HG03432 (cell line): Measurements from ENCODE around the gene RASGEF1C.
"Not testable (repeated sequence)": the region's sequence is repeated elsewhere in the genome, so short reads cannot be mapped to it uniquely, and the experiment has no call there.

Experiments used
- ATAC-seq: cut with Tn5 transposase; IDR thresholded peaks from one replicate; pipeline ENCODE4 v1.9.1; 2021; ENCODE audit warnings: mild to moderate bottlenecking, moderate library complexity; ENCODE audit not compliant: unreplicated experiment

The RASGEF1C gene

GRCh38 chr5:180104168-180104530 is 104.9 kb downstream of the RASGEF1C start:
- ATAC-seq: no peak

GRCh38 chr5:180103487-180104167 is 105.4 kb downstream of the RASGEF1C start:
- no peak for ATAC-seq

- ATAC-seq: no peak
Observed at GRCh38 chr5:180102636-180103035, 106.4 kb downstream of the RASGEF1C start.

- no peak for ATAC-seq
Observed at GRCh38 chr5:180101451-180102105, 107.4 kb downstream of the RASGEF1C start.

- ATAC-seq: no peak
Observed at GRCh38 chr5:180100621-180101450, 108.2 kb downstream of the RASGEF1C start.

- no peak for ATAC-seq
Observed at GRCh38 chr5:180099733-180100611, 109.0 kb downstream of the RASGEF1C start.

GRCh38 chr5:180098991-180099732 is 109.8 kb downstream of the RASGEF1C start:
- no peak for ATAC-seq

GRCh38 chr5:180098526-180098925 is 110.5 kb downstream of the RASGEF1C start:
- no peak for ATAC-seq

GRCh38 chr5:180097926-180098325 is 111.1 kb downstream of the RASGEF1C start:
- no peak for ATAC-seq

- ATAC-seq: no peak
Observed at GRCh38 chr5:180097163-180097894, 111.7 kb downstream of the RASGEF1C start.

- no peak for ATAC-seq
Observed at GRCh38 chr5:180096616-180097015, 112.4 kb downstream of the RASGEF1C start.

GRCh38 chr5:180095545-180095944 is 113.5 kb downstream of the RASGEF1C start:
- ATAC-seq: no peak

- ATAC-seq: no peak
Observed at GRCh38 chr5:180093651-180094382, 115.2 kb downstream of the RASGEF1C start.

- ATAC-seq: no peak
Observed at GRCh38 chr5:180093241-180093640, 115.8 kb downstream of the RASGEF1C start.

GRCh38 chr5:180090769-180091546 is 118.1 kb downstream of the RASGEF1C start:
- no peak for ATAC-seq

GRCh38 chr5:180090098-180090768 is 118.8 kb downstream of the RASGEF1C start:
- ATAC-seq: no peak

GRCh38 chr5:180089628-180090027 is 119.4 kb downstream of the RASGEF1C start:
- not testable (repeated sequence) for ATAC-seq
